D721Med (cell line): Measurements from ENCODE around the gene DYNC1H1.

Experiments
- DNase-seq: peaks from one replicate; pipeline ENCODE4 v3.0.0; 2011; ENCODE audit warnings: low spot score; ENCODE audit not compliant: insufficient read length
- FAIRE-seq: peaks from 2 replicates; lab custom pipeline; 2011; peaks lifted over from hg19 to GRCh38; lab: Jason Lieb, UNC
- TF ChIP-seq, protein P1 (sequence below): IDR thresholded peaks from 2 replicates; pipeline ENCODE4 v1.5.1; 2012; ENCODE audit warnings: mild to moderate bottlenecking, control low read depth; ENCODE audit not compliant: insufficient read depth; ENCODE audit errors: missing control alignments

DYNC1H1 gene

DNA sequence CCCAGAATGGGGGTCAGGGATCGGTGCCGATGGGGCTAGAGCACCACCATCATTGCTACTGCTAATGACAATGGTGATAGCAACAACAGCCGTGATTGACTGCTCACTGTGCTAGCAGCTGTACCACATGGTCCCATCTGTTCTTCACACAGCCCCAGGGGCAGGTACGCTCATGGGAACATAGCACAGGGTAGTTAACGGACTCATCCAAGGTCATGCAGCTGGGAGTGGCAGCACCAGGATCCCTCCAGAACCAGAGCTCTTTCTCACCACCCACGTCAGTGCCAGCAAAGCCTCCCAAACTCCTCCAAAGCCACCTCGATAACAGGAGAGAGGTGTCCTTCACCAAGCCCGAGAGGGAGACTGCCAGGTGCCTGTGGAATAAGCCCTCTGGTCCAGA, 11.2 kb upstream of the DYNC1H1 start:
- TF ChIP-seq, protein P1, sequence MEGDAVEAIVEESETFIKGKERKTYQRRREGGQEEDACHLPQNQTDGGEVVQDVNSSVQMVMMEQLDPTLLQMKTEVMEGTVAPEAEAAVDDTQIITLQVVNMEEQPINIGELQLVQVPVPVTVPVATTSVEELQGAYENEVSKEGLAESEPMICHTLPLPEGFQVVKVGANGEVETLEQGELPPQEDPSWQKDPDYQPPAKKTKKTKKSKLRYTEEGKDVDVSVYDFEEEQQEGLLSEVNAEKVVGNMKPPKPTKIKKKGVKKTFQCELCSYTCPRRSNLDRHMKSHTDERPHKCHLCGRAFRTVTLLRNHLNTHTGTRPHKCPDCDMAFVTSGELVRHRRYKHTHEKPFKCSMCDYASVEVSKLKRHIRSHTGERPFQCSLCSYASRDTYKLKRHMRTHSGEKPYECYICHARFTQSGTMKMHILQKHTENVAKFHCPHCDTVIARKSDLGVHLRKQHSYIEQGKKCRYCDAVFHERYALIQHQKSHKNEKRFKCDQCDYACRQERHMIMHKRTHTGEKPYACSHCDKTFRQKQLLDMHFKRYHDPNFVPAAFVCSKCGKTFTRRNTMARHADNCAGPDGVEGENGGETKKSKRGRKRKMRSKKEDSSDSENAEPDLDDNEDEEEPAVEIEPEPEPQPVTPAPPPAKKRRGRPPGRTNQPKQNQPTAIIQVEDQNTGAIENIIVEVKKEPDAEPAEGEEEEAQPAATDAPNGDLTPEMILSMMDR: no peak
- DNase-seq: no peak
- no peak for FAIRE-seq

DNA sequence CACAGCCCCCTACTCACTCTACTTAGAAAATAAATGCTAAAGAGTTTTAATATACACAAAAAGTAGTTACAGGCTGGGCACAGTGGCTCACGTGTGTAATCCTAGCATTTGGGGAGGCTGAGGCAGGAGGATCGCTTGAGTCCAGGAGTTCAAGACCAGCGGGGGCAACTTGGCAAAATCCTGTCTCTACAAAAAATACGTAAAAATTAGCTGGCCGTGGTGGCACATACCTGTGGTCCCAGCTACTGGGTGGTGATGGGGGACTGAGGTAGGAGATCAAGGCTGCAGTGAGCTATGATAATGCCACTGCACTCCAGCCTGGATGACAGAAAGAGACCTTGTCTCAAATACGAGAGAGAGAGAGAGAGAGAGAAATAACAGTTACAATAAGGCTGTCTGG, 9.9 kb upstream of the DYNC1H1 start:
- FAIRE-seq: no peak
- TF ChIP-seq, protein P1: no peak
- no peak for DNase-seq

DNA sequence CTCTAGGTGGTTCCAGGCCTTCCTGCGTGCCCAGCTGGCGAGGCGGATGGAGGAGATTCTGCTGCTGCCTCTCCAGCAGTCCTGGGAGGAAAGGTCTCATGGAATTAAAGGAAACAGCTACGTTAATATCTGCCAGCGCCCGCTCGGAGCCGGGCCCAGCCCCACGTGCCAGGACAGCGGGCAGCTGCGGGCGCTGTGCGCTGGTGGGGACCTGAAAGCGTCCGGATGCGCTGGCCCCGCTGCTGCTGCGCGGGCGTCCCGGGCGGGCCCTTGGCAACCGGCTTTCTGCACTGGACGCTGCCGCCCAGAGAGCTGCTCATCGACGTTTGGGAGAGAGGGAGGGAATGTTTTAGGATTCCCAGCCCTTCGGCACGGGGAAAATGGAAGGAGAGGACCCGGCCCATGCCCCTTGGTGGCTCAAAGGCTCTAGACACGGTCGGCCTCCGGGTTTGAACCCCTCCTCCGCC, 8.6 kb upstream of the DYNC1H1 start:
- no peak for FAIRE-seq
- TF ChIP-seq, protein P1: no peak
- DNase-seq: no peak

DNA sequence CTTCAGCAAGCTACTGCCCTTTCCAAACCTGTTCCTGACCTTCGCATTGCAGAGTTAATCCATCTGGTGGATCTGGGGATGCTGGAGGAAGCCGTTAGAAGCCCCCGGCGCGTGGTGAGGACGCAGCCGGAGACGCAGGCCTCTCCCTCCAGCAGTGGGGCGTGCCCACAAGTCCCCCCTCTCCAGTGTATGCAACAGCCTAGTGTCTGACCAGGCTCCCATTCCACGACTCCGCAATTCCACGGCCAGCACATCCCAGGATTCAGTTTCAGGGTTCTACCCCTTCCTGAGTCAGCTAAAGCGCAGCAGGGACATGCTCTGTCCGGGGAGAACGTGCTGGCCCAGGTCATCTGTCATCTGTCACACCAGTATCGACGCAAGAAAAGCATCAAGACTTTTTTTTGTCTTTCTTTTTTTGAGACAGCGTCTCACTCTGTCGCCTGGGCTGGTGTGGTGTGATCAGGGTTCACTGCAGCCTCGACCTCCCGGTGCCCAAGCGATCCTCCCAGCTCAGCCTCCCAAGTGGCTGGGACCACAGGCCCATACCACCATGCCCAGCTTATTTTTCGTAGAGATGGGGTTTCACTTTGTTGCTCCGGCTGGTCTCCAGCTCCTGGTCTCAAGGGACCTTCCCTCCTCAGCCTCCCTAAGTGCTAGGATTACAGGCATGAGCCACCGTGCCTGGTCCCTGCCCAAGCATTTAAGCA, 8.0 kb upstream of the DYNC1H1 start:
- FAIRE-seq (no peak), DNase-seq (no peak)
- TF ChIP-seq, protein P1: no peak

DNA sequence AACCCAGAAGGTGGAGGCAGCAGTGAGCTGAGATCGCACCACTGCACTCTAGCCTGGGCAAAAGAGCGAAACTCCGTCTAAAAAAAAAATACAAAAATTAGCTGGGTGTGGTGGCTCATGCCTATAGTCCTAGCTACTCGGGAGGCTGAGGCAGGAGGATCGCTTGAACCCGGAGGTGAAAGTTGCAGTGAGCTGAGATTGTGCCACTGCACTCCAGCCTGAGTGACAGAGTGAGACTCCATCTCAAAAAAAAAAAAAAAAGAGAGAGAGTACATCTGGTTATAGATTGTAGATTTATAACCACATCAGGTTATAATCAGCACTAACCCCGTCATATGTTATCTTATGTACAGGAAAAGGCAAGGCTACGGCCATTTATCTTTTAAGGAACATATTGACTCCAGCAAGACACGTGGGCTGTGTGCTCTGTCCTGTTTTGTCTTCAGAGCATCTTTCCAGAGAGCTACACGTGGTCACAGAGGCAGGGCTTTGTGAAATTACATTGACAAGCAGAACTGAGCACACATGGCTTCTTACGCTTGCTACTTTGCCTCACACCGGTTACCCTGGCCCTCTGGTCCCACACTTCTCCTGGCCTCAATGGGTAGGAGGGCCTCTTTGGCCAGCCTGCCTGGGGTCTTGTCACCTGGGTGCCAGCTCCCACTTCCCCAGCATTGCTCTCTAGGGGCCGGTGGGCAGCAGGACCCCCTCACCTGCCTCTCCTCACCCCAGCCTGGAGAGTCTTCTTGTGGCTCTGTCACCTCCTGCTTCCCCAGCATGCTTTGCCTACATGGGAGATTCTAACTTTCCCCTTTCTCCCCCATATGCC, 6.8 kb upstream of the DYNC1H1 start:
- FAIRE-seq (no peak), DNase-seq (no peak)
- TF ChIP-seq, protein P1: no peak

DNA sequence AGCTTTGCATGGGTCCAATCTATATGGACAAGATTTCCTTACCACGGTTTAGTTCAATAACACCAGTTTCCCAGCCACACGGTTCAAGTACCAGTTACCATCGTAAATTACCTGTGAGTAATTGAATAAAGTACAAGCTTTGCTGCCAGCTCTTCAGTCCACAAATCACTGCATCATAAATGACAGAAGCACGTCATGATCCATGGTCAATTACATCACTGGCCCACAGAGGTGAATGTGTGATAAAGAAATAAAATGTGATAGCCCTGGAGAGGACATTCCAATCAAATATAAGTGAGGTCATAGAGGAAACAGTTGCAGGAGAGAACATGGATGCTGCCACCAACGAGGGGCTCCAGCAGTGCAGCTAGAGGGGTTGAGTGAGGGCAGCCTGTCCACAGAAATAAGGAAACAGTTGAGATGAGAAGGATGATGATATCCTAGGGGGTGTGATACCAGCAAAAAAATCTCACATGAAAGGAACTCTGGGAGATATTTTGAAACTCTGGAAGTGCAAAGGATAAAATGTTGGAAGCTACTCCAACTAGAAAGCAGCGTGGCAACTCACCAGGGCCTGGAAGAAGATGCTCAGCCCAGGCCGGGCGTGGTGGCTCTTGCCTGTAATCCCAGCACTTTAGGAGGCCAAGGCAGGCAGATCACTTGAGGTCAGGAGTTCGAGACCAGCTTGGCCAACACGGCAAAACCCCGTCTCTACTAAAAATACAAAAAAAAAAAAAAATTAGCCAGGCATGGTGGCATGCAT, 5.8 kb upstream of the DYNC1H1 start:
- no peak for FAIRE-seq
- TF ChIP-seq, protein P1: no peak
- DNase-seq: no peak
